IMR-90 (cell line): ENCODE data around the gene AUTS2. TPM values are rescaled to one million over a fixed set of nuclear protein-coding genes. Genes with fewer than 3 reads are reported as not detected.

Experiments used
- ATAC-seq: fragments of 200-7000 bp; cut with Tn5 transposase; 2 replicates; pipeline ENCODE4 v1.9.1; 2020; ENCODE audit warnings: low read depth, mild to moderate bottlenecking, moderate library complexity
- BruUV-seq: library from RNA; stranded (reverse); fragments of 400-500 nt; replicated peaks from 2 replicates; lab custom pipeline; 2021; lab: Mats Ljungman, UMichigan
- CTCF ChIA-PET: fragments of 300-600 bp; formaldehyde crosslinking; extraction: SDS; loops from one replicate; lab custom pipeline; 2021; ENCODE audit warnings: antibody characterized with exemption; lab: Yijun Ruan, JAX
- POLR2A ChIA-PET: fragments of 300-600 bp; sonication (Branson Sonifier 250); formaldehyde crosslinking; loops from one replicate; lab custom pipeline; 2022; ENCODE audit warnings: antibody characterized with exemption; ENCODE audit not compliant: unreplicated experiment; lab: Charles Lee
- DNase-seq: peaks from one replicate; pipeline ENCODE4 v3.0.0; 2013
- H2AFZ ChIP-seq: replicated peaks from 2 replicates; pipeline ENCODE3; 2013; ENCODE audit warnings: low read length, mild to moderate bottlenecking; ENCODE audit not compliant: poor library complexity
- H2AK5ac ChIP-seq: 2 replicates; pipeline ENCODE4 v1.6.1; 2013; ENCODE audit warnings: low read depth, low read length, inconsistent platforms
- H2AK9ac ChIP-seq: replicated peaks from 2 replicates; pipeline ENCODE3; 2013; ENCODE audit warnings: mild to moderate bottlenecking, low read depth, low read length, moderate library complexity; ENCODE audit not compliant: poor library complexity
- H2BK120ac ChIP-seq: 2 replicates; pipeline ENCODE4 v1.6.1; 2013; ENCODE audit warnings: low read depth, low read length, inconsistent platforms
- H2BK15ac ChIP-seq: 3 replicates; pipeline ENCODE4 v1.6.1; 2013; ENCODE audit warnings: low read depth, low read length, inconsistent platforms
- H2BK20ac ChIP-seq: 2 replicates; pipeline ENCODE4 v1.6.1; 2013; ENCODE audit warnings: low read depth, mild to moderate bottlenecking, inconsistent platforms, low read length, moderate library complexity
- H2BK5ac ChIP-seq: 2 replicates; pipeline ENCODE4 v1.6.1; 2013; ENCODE audit warnings: mild to moderate bottlenecking, low read depth, low read length, inconsistent platforms; ENCODE audit not compliant: poor library complexity, severe bottlenecking
- H3K14ac ChIP-seq: replicated peaks from 2 replicates; pipeline ENCODE4 v1.6.1; 2013; ENCODE audit warnings: low read depth, low read length, inconsistent platforms
- H3K18ac ChIP-seq: 2 replicates; pipeline ENCODE4 v1.6.1; 2013; ENCODE audit warnings: low read depth, low read length, control low read depth
- H3K23ac ChIP-seq: 2 replicates; pipeline ENCODE4 v1.6.1; 2013; ENCODE audit warnings: low read depth, low read length, inconsistent platforms
- H3K27ac ChIP-seq: 2 replicates; pipeline ENCODE4 v1.5.1; 2013; ENCODE audit warnings: mild to moderate bottlenecking, control low read depth, low read length; ENCODE audit not compliant: insufficient read depth
- H3K27me3 ChIP-seq: 2 replicates; pipeline ENCODE4 v1.6.1; 2013; ENCODE audit warnings: low read length; ENCODE audit not compliant: control insufficient read depth, insufficient read depth
- H3K36me3 ChIP-seq: 2 replicates; pipeline ENCODE4 v1.6.1; 2013; ENCODE audit warnings: low read length, mixed read lengths; ENCODE audit not compliant: control insufficient read depth, insufficient read depth
- H3K4ac ChIP-seq: 2 replicates; pipeline ENCODE4 v1.6.1; 2013; ENCODE audit warnings: low read depth, low read length, inconsistent platforms
- H3K4me1 ChIP-seq: 2 replicates; pipeline ENCODE4 v1.6.1; 2013; ENCODE audit warnings: low read length, mixed read lengths; ENCODE audit not compliant: control insufficient read depth, insufficient read depth
- H3K4me2 ChIP-seq: 2 replicates; pipeline ENCODE4 v1.6.1; 2013; ENCODE audit warnings: low read depth, mild to moderate bottlenecking, control low read depth, low read length, moderate library complexity
- H3K4me3 ChIP-seq: 2 replicates; pipeline ENCODE4 v1.5.1; 2013; ENCODE audit warnings: low read depth, mild to moderate bottlenecking, control low read depth, low read length, moderate library complexity; ENCODE audit not compliant: insufficient read depth
- H3K56ac ChIP-seq: 2 replicates; pipeline ENCODE4 v1.6.1; 2013; ENCODE audit warnings: low read length, inconsistent platforms; ENCODE audit not compliant: insufficient read depth; ENCODE audit errors: extremely low read depth
- H3K79me1 ChIP-seq, 2 experiments: 2 replicates each; pipeline ENCODE4 v1.6.1; 2013; ENCODE audit warnings: low read length in 2 of 2, inconsistent platforms in 1 of 2, low read depth in 1 of 2
- H3K9ac ChIP-seq: 2 replicates; pipeline ENCODE4 v1.6.1; 2013; ENCODE audit warnings: low read depth, low read length, control low read depth
- H3K9me1 ChIP-seq: 2 replicates; pipeline ENCODE4 v1.6.1; 2013; ENCODE audit warnings: low read length, inconsistent platforms; ENCODE audit not compliant: insufficient read depth
- H3K9me3 ChIP-seq: 2 replicates; pipeline ENCODE4 v1.6.1; 2013; ENCODE audit warnings: low read length; ENCODE audit not compliant: control insufficient read depth, insufficient read depth
- H4K20me1 ChIP-seq: 2 replicates; pipeline ENCODE4 v1.6.1; 2013; ENCODE audit warnings: low read length, inconsistent platforms; ENCODE audit not compliant: insufficient read depth
- H4K5ac ChIP-seq: 2 replicates; pipeline ENCODE4 v1.6.1; 2013; ENCODE audit warnings: mild to moderate bottlenecking, low read depth, low read length, control low read depth
- H4K8ac ChIP-seq, 2 experiments: 2 replicates each; pipeline ENCODE4 v1.6.1; 2013; ENCODE audit warnings: low read depth in 2 of 2, low read length in 2 of 2, control low read depth in 1 of 2, inconsistent platforms in 1 of 2
- H4K91ac ChIP-seq: 2 replicates; pipeline ENCODE4 v1.6.1; 2013; ENCODE audit warnings: low read depth, low read length, inconsistent platforms; ENCODE audit not compliant: insufficient read depth
- CHD1 ChIP-seq: IDR thresholded peaks from 2 replicates; pipeline ENCODE4 v1.6.1; 2012; ENCODE audit warnings: low read depth, low read length, improper control_type of control experiment
- CTCF ChIP-seq: conservative IDR thresholded peaks from 2 replicates; pipeline ENCODE4 v1.5.1; 2012; ENCODE audit warnings: mild to moderate bottlenecking, low read depth, low read length, improper control_type of control experiment
- FOS ChIP-seq: fragments of 150-350 bp; IDR thresholded peaks from 2 replicates; pipeline ENCODE4 v1.6.1; 2016; ENCODE audit warnings: low read depth, low read length
- MXI1 ChIP-seq: IDR thresholded peaks from 2 replicates; pipeline ENCODE4 v1.6.1; 2012; ENCODE audit warnings: low read depth, mild to moderate bottlenecking, low read length, moderate library complexity, borderline replicate concordance
- NFE2L2 ChIP-seq: fragments of 150-350 bp; IDR thresholded peaks from 2 replicates; pipeline ENCODE4 v1.6.1; 2016; ENCODE audit warnings: low read depth, mild to moderate bottlenecking, low read length
- RCOR1 ChIP-seq: IDR thresholded peaks from 2 replicates; pipeline ENCODE4 v1.6.1; 2012; ENCODE audit warnings: mild to moderate bottlenecking, low read length, improper control_type of control experiment; ENCODE audit not compliant: insufficient replicate concordance
- RFX5 ChIP-seq: IDR thresholded peaks from 2 replicates; pipeline ENCODE4 v1.8.0; 2012; ENCODE audit warnings: low read depth, mild to moderate bottlenecking, low read length, moderate library complexity
- WGBS, 2 experiments: methylation state at CpG; one replicate each; pipeline versions ENCODE4 v1.1.5 to v1.1.7; 2013; ENCODE audit warnings: missing lambda C conversion rate in 2 of 2; ENCODE audit not compliant: insufficient read length in 1 of 2; ENCODE audit errors: extremely low coverage in 2 of 2; 5-methylcytosine and 5-hydroxymethylcytosine counted together
- dilution Hi-C: fragments of 300-500 bp; cut with HindIII; formaldehyde crosslinking; loops from one replicate; pipeline ENCODE4 v1.14.3; 2018; ENCODE audit warnings: low sequenced_read_pairs; ENCODE audit not compliant: unreplicated experiment
- in situ Hi-C: fragments of 300-500 bp; cut with MboI; formaldehyde crosslinking; loops from 3 replicates; pipeline ENCODE4 v1.14.3; 2019; ENCODE audit warnings: low sequenced_read_pairs, inconsistent platforms, mixed read lengths
- intact Hi-C: fragments of 100-400 bp; cut with micrococcal nuclease; formaldehyde crosslinking; loops from 2 replicates; pipeline ENCODE4 v1.10.0; 2022
- polyA plus RNA-seq, 3 experiments: library from polyadenylated mRNA; depleted of rRNA; stranded (reverse); fragments of >200 nt; gene quantifications; 2 replicates each; pipeline ENCODE4 v1.2.3, GENCODE V29; 2012; ENCODE audit warnings: low replicate concordance in 1 of 3
- total RNA-seq: library from RNA; depleted of rRNA; stranded (reverse); fragments of >200 nt; gene quantifications from 2 replicates; pipeline ENCODE4 v1.2.3, GENCODE V29; 2012

The AUTS2 gene
- total and polyA plus RNA-seq, 2 of the 4 experiments (the other 2 are of a cell fraction): 0.90 to 3.0 TPM

DNA sequence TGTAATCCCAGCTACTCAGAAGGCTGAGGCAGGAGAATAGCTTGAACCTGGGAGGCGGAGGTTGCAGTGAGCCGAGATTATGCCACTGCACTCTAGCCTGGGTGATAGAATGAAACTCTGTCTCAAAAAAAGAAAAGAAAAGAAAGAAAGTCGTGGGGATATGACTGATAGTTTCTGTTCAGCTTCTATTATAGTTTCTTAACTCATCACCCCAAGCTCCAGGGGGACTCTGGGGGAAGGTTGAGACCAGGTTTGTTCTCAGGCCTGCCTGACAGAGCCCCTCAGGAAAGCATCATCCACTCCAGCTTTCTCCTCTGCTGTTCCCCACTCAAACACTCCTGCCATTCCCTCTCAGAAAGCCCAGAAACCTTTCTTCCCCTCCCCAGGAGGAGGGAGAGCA lies 991.3 kb downstream of the AUTS2 start:
- ATAC-seq (no peak), DNase-seq (no peak)
- TF ChIP-seq FOS: no peak
- no peak for TF ChIP-seq RFX5
- TF ChIP-seq MXI1: no peak
- no peak for TF ChIP-seq RCOR1
- no peak for TF ChIP-seq CHD1
- no peak for TF ChIP-seq CTCF
- no peak for TF ChIP-seq NFE2L2
- no peak overlapping the region for H3K23ac ChIP-seq
- dilution Hi-C loops (no loop called here), in situ Hi-C loops (no loop called here), intact Hi-C loops (no loop called here)
- no peak overlapping the region for H2AFZ ChIP-seq
- no peak overlapping the region for H3K56ac ChIP-seq
- no peaks in the 10 kb centered on the region for H3K9me1 ChIP-seq
- H3K9me3 ChIP-seq: no peaks in the 10 kb centered on the region
- no peak overlapping the region for H2BK20ac ChIP-seq
- no TSS peak for BruUV-seq
- H3K4ac ChIP-seq: no peak overlapping the region
- no peak overlapping the region for H2BK15ac ChIP-seq
- no peaks in the 10 kb centered on the region for H3K4me1 ChIP-seq
- no peak overlapping the region for H3K14ac ChIP-seq
- H2BK5ac ChIP-seq: no peak overlapping the region
- no peaks in the 10 kb centered on the region for H3K79me1 ChIP-seq
- no peak overlapping the region for H2AK5ac ChIP-seq
- no peaks in the 10 kb centered on the region for H3K27me3 ChIP-seq
- no peak overlapping the region for H3K9ac ChIP-seq
- H2BK120ac ChIP-seq: no peak overlapping the region
- H3K4me2 ChIP-seq: no peak overlapping the region
- H4K20me1 ChIP-seq: no peaks in the 10 kb centered on the region
- H3K36me3 ChIP-seq: no peaks in the 10 kb centered on the region
- ChIA-PET CTCF (no interaction called here), POLR2A (no interaction called here)
- H4K5ac ChIP-seq: no peak overlapping the region
- H3K18ac ChIP-seq: no peak overlapping the region
- H3K4me3 ChIP-seq: no peak overlapping the region
- WGBS, 2 experiments: no CpG with 5 or more reads among the region's 3 CpGs
- no peak overlapping the region for H4K91ac ChIP-seq
- H3K27ac ChIP-seq: no peak overlapping the region
- H4K8ac ChIP-seq: no peak overlapping the region
- H2AK9ac ChIP-seq: no peak overlapping the region
